ENCODE data around the gene FBXW4.

DNA sequence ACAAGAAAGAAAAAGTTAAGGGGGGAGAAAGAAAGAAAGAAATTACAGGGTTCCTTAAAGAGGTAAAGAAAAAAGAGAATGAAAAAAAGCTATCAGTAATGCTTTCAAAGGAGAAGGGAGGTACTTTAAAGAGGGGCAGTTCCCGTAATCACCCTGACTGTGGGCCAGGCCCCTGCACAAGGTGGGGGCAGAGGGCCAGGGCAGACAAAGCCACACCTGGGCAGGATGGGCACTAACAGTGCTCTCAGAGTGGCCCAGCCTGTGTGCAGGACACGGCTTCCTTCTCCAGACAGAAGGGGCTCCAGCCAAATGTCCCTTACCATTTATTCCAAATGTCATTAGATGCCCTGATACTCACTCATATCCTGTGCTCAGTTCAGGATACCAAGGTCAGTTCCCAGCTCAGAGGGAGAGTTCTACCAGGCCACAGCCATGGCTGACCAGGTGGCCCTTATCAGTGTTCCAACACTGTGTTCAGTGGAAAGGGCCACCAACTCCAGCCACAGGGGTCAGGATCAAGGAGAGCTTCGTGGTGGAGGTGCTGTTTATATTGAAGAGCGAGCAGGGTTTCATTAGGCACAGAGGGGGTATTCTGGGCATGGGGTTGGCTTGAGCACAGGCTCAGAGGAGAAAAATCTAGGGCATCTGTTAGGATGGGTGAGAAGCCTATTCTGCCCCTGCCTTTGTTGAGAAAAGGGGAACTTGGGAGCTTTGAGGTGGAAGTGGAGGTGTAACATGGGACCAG, 77.0 kb downstream of the FBXW4 start:
- TF ChIP-seq FOXM1 (IDR thresholded peaks at IDR 0.05; ENCODE audit: borderline replicate concordance) (no peak), FOXA1 (IDR thresholded peaks at IDR 0.05) (no peak), TARDBP (IDR thresholded peaks at IDR 0.05) (no peak), SP1 (IDR thresholded peaks at IDR 0.05) (no peak), BHLHE40 (IDR thresholded peaks at IDR 0.05; ENCODE audit: borderline replicate concordance) (no peak), ARNT (IDR thresholded peaks at IDR 0.05) (no peak), LEF1 (IDR thresholded peaks at IDR 0.05; ENCODE audit: borderline replicate concordance) (no peak), NFRKB (IDR thresholded peaks at IDR 0.05) (no peak)
- TF ChIP-seq, protein P1, sequence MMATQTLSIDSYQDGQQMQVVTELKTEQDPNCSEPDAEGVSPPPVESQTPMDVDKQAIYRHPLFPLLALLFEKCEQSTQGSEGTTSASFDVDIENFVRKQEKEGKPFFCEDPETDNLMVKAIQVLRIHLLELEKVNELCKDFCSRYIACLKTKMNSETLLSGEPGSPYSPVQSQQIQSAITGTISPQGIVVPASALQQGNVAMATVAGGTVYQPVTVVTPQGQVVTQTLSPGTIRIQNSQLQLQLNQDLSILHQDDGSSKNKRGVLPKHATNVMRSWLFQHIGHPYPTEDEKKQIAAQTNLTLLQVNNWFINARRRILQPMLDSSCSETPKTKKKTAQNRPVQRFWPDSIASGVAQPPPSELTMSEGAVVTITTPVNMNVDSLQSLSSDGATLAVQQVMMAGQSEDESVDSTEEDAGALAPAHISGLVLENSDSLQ (IDR thresholded peaks at IDR 0.05), result no peak

Measured in HEK293T (cell line).